HUES6 (cell line): ENCODE measurements around the gene FBXO38.

Source experiments
- H3K27ac ChIP-seq: 2 replicates; pipeline ENCODE4 v1.7.0; 2013; ENCODE audit warnings: low read depth, mild to moderate bottlenecking, low read length, inconsistent platforms
- H3K27me3 ChIP-seq: 2 replicates; pipeline ENCODE4 v1.6.1; 2013; ENCODE audit warnings: low read length; ENCODE audit not compliant: control insufficient read depth, insufficient read depth
- H3K36me3 ChIP-seq: 2 replicates; pipeline ENCODE4 v1.6.1; 2013; ENCODE audit warnings: low read length; ENCODE audit not compliant: control insufficient read depth, insufficient read depth
- H3K4me1 ChIP-seq: 2 replicates; pipeline ENCODE4 v1.6.1; 2013; ENCODE audit warnings: low read length; ENCODE audit not compliant: control insufficient read depth, insufficient read depth
- H3K4me3 ChIP-seq: 2 replicates; pipeline ENCODE4 v1.5.1; 2013; ENCODE audit warnings: low read depth, low read length
- H3K9ac ChIP-seq: one replicate; pipeline ENCODE4 v1.6.1; 2013; ENCODE audit warnings: mild to moderate bottlenecking, low read length
- H3K9me3 ChIP-seq: 2 replicates; pipeline ENCODE4 v1.6.1; 2013; ENCODE audit warnings: low read depth, low read length; ENCODE audit not compliant: control insufficient read depth, insufficient read depth

Gene FBXO38

DNA sequence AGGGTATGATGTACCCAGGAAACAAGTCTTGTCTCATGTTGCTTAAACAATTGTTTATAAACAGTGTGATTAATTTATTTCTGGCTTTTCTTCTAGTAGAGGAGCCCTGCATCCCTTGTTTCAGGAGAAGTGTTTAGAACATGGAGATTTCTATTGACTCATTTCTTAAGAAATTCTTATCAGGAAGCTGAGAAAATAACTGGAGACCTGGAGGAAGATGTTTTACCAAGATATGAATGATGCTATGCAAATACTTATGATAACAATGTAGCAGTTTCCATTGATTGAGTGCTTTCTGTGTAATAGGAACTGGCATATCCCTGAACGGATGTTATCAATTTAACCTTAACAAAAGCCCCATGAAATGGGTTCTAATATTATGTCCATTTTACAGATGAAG is 108.6 kb downstream of the FBXO38 start:
- H3K36me3 ChIP-seq, result no peaks in the 10 kb centered on the region
- no peak overlapping the region for H3K9ac ChIP-seq
- H3K4me1 ChIP-seq, result no peaks in the 10 kb centered on the region
- H3K27me3 ChIP-seq, result peaks cover 23% of the 10 kb centered on the region
- H3K4me3 ChIP-seq, result no peak overlapping the region
- no peak overlapping the region for H3K27ac ChIP-seq
- no peaks in the 10 kb centered on the region for H3K9me3 ChIP-seq
